ENCODE results near the gene ARF3. TPM values are rescaled to one million over a fixed set of nuclear protein-coding genes. Genes with fewer than 3 reads are reported as not detected.

The ARF3 gene
- total and polyA plus RNA-seq, 2 of the 13 experiments (the other 11 are each of a cell fraction or from before 2014, with no cell fraction given) = 53.8 to 57.9 TPM

GRCh38 chr12:48981757-48982157 lies 24.5 kb upstream of the ARF3 start:
- ChIA-PET POLR2A (no interaction called here), CTCF (ENCODE audit: low intra/inter-chr PET ratio, low total read pairs) (no interaction called here)
- no peaks in the 10 kb centered on the region for H3K79me2 ChIP-seq (ENCODE audit: insufficient read depth, low read length)
- BruUV-seq (replicated peaks) = no TSS peak
- no peaks in the 10 kb centered on the region for H3K9me3 ChIP-seq (ENCODE audit: low read length)
- no peak overlapping the region for H3K9ac ChIP-seq (ENCODE audit: insufficient read depth, low read depth, low read length)
- no peaks in the 10 kb centered on the region for H4K20me1 ChIP-seq (ENCODE audit: insufficient read depth, low read length)
- H2AFZ ChIP-seq (ENCODE audit: low read length) = no peak overlapping the region
- H3K4me3 ChIP-seq (replicated peaks in 1 of 3; ENCODE audit: insufficient read depth in 1 of 3, low read depth in 2 of 3, low read length in 3 of 3) = no peak overlapping the region
- H3K27ac ChIP-seq (ENCODE audit: extremely low read length, insufficient read depth, low read length) = no peak overlapping the region
- peaks cover 33 to 87% of the 10 kb centered on the region in 2 experiments for H3K27me3 ChIP-seq (ENCODE audit: control insufficient read depth in 1 of 2, insufficient read depth in 2 of 2, low read length in 2 of 2)
- FAIRE-seq = no peak
- peaks cover 44% of the 10 kb centered on the region for H3K4me1 ChIP-seq (ENCODE audit: insufficient read depth, low read length)
- no peak for ATAC-seq
- DNase-seq (ENCODE audit: low spot score) = no peak
- no peak for TF ChIP-seq IRF2 (CRISPR knock-in tag; IDR thresholded peaks at IDR 0.05)
- no peak for TF ChIP-seq ZUFSP (CRISPR knock-in tag; IDR thresholded peaks at IDR 0.05; ENCODE audit: borderline replicate concordance)
- TF ChIP-seq ZNF337 (CRISPR knock-in tag; IDR thresholded peaks at IDR 0.05; ENCODE audit: borderline replicate concordance, low read depth) = no peak
- TF ChIP-seq ZNF780A (CRISPR knock-in tag; IDR thresholded peaks at IDR 0.05) = no peak
- TF ChIP-seq EED (CRISPR knock-in tag; IDR thresholded peaks at IDR 0.05) = no peak
- TF ChIP-seq STAT6 (CRISPR knock-in tag; IDR thresholded peaks at IDR 0.05; ENCODE audit: borderline replicate concordance) = no peak
- TF ChIP-seq ARID3A (IDR thresholded peaks at IDR 0.05; ENCODE audit: low read depth, low read length) = no peak
- no peak for TF ChIP-seq ZNF577 (CRISPR knock-in tag; IDR thresholded peaks at IDR 0.05; ENCODE audit: borderline replicate concordance, low read depth)
- H3K4me2 ChIP-seq (ENCODE audit: low read depth, low read length) = no peak overlapping the region
- H3K36me3 ChIP-seq (replicated peaks in 1 of 2; ENCODE audit: control insufficient read depth in 1 of 2, insufficient read depth in 2 of 2, low read length in 2 of 2) = no peaks in the 10 kb centered on the region
- intact Hi-C loops (cut with micrococcal nuclease; ENCODE audit: unreplicated experiment) = no loop called here
- in situ Hi-C loops (cut with HindIII; ENCODE audit: extremely low pct_ligation_motif_present, low pct_unique_long_range_greater_than_20kb) = no loop called here
- 47% methylated on average over 12 of the region's 13 CpGs for WGBS (ENCODE audit: low lambda C conversion rate)

Measured in HepG2 (cell line).